ENCODE results near the gene RPL41. TPM values are rescaled to one million over a fixed set of nuclear protein-coding genes. Genes with fewer than 3 reads are reported as not detected.

The RPL41 gene
- 5,372 to 6,304 TPM (median 5,793 TPM) in 5 replicates for total RNA-seq (2022; extraction: Qiagen RNA extraction)

GRCh38 chr12:56116267-56117081 is at the start of gene RPL41:
RPL41 (plus strand) TSS chr12:56116633.

GRCh38 chr12:56079723-56080555 is 36.5 kb upstream of the RPL41 start, which contains the start of gene ERBB3:
ERBB3 (plus strand) TSS chr12:56080165; CDS start chr12:56080301, 136 bp downstream.

GRCh38 chr12:56104109-56104814 is 12.2 kb upstream of the RPL41 start, which contains the start of gene PA2G4:
PA2G4 (plus strand) TSS chr12:56104559; CDS start chr12:56104738, 179 bp downstream.

GRCh38 chr12:56117778-56118687 is 1.6 kb downstream of the RPL41 start, which contains the start of gene ZC3H10:
ZC3H10 (plus strand) TSS chr12:56118266; CDS start chr12:56120563, 2,297 bp downstream.

GRCh38 chr12:56127888-56128669 is 11.6 kb downstream of the RPL41 start, which contains the start of gene ESYT1:
ESYT1 (plus strand) TSS chr12:56128267; CDS start chr12:56128320, 53 bp downstream.

GRCh38 chr12:56152132-56152755 is 35.8 kb downstream of the RPL41 start, which contains the start of gene MYL6B:
MYL6B (plus strand) TSS chr12:56152587; CDS start chr12:56153919, 1,332 bp downstream.

GRCh38 chr12:56158029-56158925 is 41.8 kb downstream of the RPL41 start, which contains the start of gene MYL6:
MYL6 (plus strand) TSS chr12:56158359; CDS start chr12:56158402, 43 bp downstream.

Other genes with a start within 250 kb of the RPL41 start
- gene PYM1, start 188.7 kb upstream of the RPL41 start, total RNA-seq (2022; extraction: Qiagen RNA extraction): 38.8 to 45.9 TPM (median 41.1 TPM) in 5 replicates
- 16.0 to 20.2 TPM (median 19.4 TPM) in 5 replicates for gene DGKA, start 185.5 kb upstream of the RPL41 start, total RNA-seq (2022; extraction: Qiagen RNA extraction)
- gene PMEL, start 150.6 kb upstream of the RPL41 start, total RNA-seq (2022; extraction: Qiagen RNA extraction): 0.53 to 1.1 TPM (median 0.67 TPM) in 5 replicates
- gene CDK2, start 149.8 kb upstream of the RPL41 start, total RNA-seq (2022; extraction: Qiagen RNA extraction): 47.2 to 60.1 TPM (median 52.4 TPM) in 5 replicates
- 28.1 to 38.0 TPM (median 35.9 TPM) in 5 replicates for gene RAB5B, start 142.6 kb upstream of the RPL41 start, total RNA-seq (2022; extraction: Qiagen RNA extraction)
- 7.2 to 9.5 TPM (median 8.0 TPM) in 5 replicates for gene SUOX, start 119.4 kb upstream of the RPL41 start, total RNA-seq (2022; extraction: Qiagen RNA extraction)
- gene IKZF4, start 95.6 kb upstream of the RPL41 start, total RNA-seq (2022; extraction: Qiagen RNA extraction): 2.3 to 2.9 TPM (median 2.8 TPM) in 5 replicates
- 569 to 686 TPM (median 600 TPM) in 5 replicates for gene RPS26, start 74.7 kb upstream of the RPL41 start, total RNA-seq (2022; extraction: Qiagen RNA extraction)
- gene ERBB3, start 36.5 kb upstream of the RPL41 start, total RNA-seq (2022; extraction: Qiagen RNA extraction): 1.1 to 1.7 TPM (median 1.3 TPM) in 5 replicates
- gene PA2G4, start 12.1 kb upstream of the RPL41 start, total RNA-seq (2022; extraction: Qiagen RNA extraction): 310 to 332 TPM (median 329 TPM) in 5 replicates
- gene ZC3H10, start 1.6 kb downstream of the RPL41 start, total RNA-seq (2022; extraction: Qiagen RNA extraction): 2.5 to 3.5 TPM (median 3.1 TPM) in 5 replicates
- 56.5 to 75.8 TPM (median 72.7 TPM) in 5 replicates for gene ESYT1, start 11.6 kb downstream of the RPL41 start, total RNA-seq (2022; extraction: Qiagen RNA extraction)
- gene MYL6B, start 36.0 kb downstream of the RPL41 start, total RNA-seq (2022; extraction: Qiagen RNA extraction): 68.1 to 83.2 TPM (median 73.8 TPM) in 5 replicates
- gene MYL6, start 41.7 kb downstream of the RPL41 start, total RNA-seq (2022; extraction: Qiagen RNA extraction): 2,040 to 3,443 TPM (median 2,154 TPM) in 5 replicates
- gene SMARCC2, start 72.8 kb downstream of the RPL41 start, total RNA-seq (2022; extraction: Qiagen RNA extraction): 22.5 to 42.3 TPM (median 39.4 TPM) in 5 replicates
- gene RNF41, start 105.3 kb downstream of the RPL41 start, total RNA-seq (2022; extraction: Qiagen RNA extraction): 21.6 to 27.4 TPM (median 26.5 TPM) in 5 replicates
- 54.2 to 64.3 TPM (median 59.9 TPM) in 5 replicates for gene NABP2, start 107.7 kb downstream of the RPL41 start, total RNA-seq (2022; extraction: Qiagen RNA extraction)
- 0.09 TPM in 1 of 5 replicates, not detected in the others for gene SLC39A5, start 113.4 kb downstream of the RPL41 start, total RNA-seq (2022; extraction: Qiagen RNA extraction)
- gene ANKRD52, start 141.8 kb downstream of the RPL41 start, total RNA-seq (2022; extraction: Qiagen RNA extraction): 29.4 to 50.6 TPM (median 47.0 TPM) in 5 replicates
- gene COQ10A, start 150.3 kb downstream of the RPL41 start, total RNA-seq (2022; extraction: Qiagen RNA extraction): 12.6 to 15.7 TPM (median 15.3 TPM) in 5 replicates
- gene CS, start 183.7 kb downstream of the RPL41 start, total RNA-seq (2022; extraction: Qiagen RNA extraction): 165 to 177 TPM (median 167 TPM) in 5 replicates
- gene CNPY2, start 199.4 kb downstream of the RPL41 start, total RNA-seq (2022; extraction: Qiagen RNA extraction): 120 to 144 TPM (median 126 TPM) in 5 replicates
- 11.3 to 14.3 TPM (median 14.2 TPM) in 5 replicates for gene PAN2, start 217.4 kb downstream of the RPL41 start, total RNA-seq (2022; extraction: Qiagen RNA extraction)
- 0.17 to 0.49 TPM (median 0.32 TPM) in 4 of 5 replicates, not detected in the other for gene IL23A, start 222.3 kb downstream of the RPL41 start, total RNA-seq (2022; extraction: Qiagen RNA extraction)
- 7.6 to 13.7 TPM (median 11.1 TPM) in 5 replicates for gene STAT2, start 243.5 kb downstream of the RPL41 start, total RNA-seq (2022; extraction: Qiagen RNA extraction)
- not detected in 5 replicates for gene APOF, start 246.2 kb downstream of the RPL41 start, total RNA-seq (2022; extraction: Qiagen RNA extraction)